Measurements from ENCODE around the gene FGFR3.
A peak's percentile ranks its signal among the peaks of the same experiment; 100 is the strongest.

Gene FGFR3

GRCh38 chr4:1792832-1793495 is at the start of gene FGFR3:
Gene FGFR3, plus strand, starts transcription at chr4:1793293. Its CDS starts 642 bp downstream, at chr4:1793935.
- DNase-seq (ENCODE audit: low read depth, low spot score) = peak; percentile 76

- DNase-seq (ENCODE audit: low read depth, low spot score) = no peak
Measured at GRCh38 chr4:1743551-1743950, 49.5 kb upstream of the FGFR3 start.

- DNase-seq (ENCODE audit: low read depth, low spot score) = no peak
Measured at GRCh38 chr4:1743975-1744374, 49.1 kb upstream of the FGFR3 start.

- no peak for DNase-seq (ENCODE audit: low read depth, low spot score)
Measured at GRCh38 chr4:1744552-1744951, 48.5 kb upstream of the FGFR3 start.

GRCh38 chr4:1745165-1745564 is 47.9 kb upstream of the FGFR3 start:
- DNase-seq (ENCODE audit: low read depth, low spot score) = no peak

- no peak for DNase-seq (ENCODE audit: low read depth, low spot score)
Measured at GRCh38 chr4:1745697-1746096, 47.4 kb upstream of the FGFR3 start.

GRCh38 chr4:1746265-1746691 is 46.8 kb upstream of the FGFR3 start:
- peak; percentile 91 for DNase-seq (ENCODE audit: low read depth, low spot score)

GRCh38 chr4:1746919-1747602 is 46.0 kb upstream of the FGFR3 start:
- no peak for DNase-seq (ENCODE audit: low read depth, low spot score)

- no peak for DNase-seq (ENCODE audit: low read depth, low spot score)
Measured at GRCh38 chr4:1747603-1747967, 45.5 kb upstream of the FGFR3 start.

- DNase-seq (ENCODE audit: low read depth, low spot score) = peak; percentile 88
Measured at GRCh38 chr4:1748465-1748995, 44.6 kb upstream of the FGFR3 start.

GRCh38 chr4:1749370-1749769 is 43.7 kb upstream of the FGFR3 start:
- no peak for DNase-seq (ENCODE audit: low read depth, low spot score)

- no peak for DNase-seq (ENCODE audit: low read depth, low spot score)
Measured at GRCh38 chr4:1749826-1750225, 43.3 kb upstream of the FGFR3 start.

GRCh38 chr4:1750381-1751154 is 42.5 kb upstream of the FGFR3 start:
- DNase-seq (ENCODE audit: low read depth, low spot score) = no peak

GRCh38 chr4:1751155-1751918 is 41.8 kb upstream of the FGFR3 start:
- no peak for DNase-seq (ENCODE audit: low read depth, low spot score)

GRCh38 chr4:1751919-1752283 is 41.2 kb upstream of the FGFR3 start:
- no peak for DNase-seq (ENCODE audit: low read depth, low spot score)

- DNase-seq (ENCODE audit: low read depth, low spot score) = no peak
Measured at GRCh38 chr4:1752284-1753041, 40.6 kb upstream of the FGFR3 start.

GRCh38 chr4:1753294-1753696 is 39.8 kb upstream of the FGFR3 start:
- no peak for DNase-seq (ENCODE audit: low read depth, low spot score)

- no peak for DNase-seq (ENCODE audit: low read depth, low spot score)
Measured at GRCh38 chr4:1753697-1754311, 39.3 kb upstream of the FGFR3 start.

GRCh38 chr4:1754336-1754735 is 38.8 kb upstream of the FGFR3 start:
- no peak for DNase-seq (ENCODE audit: low read depth, low spot score)

GRCh38 chr4:1755297-1755696 is 37.8 kb upstream of the FGFR3 start:
- no peak for DNase-seq (ENCODE audit: low read depth, low spot score)

- no peak for DNase-seq (ENCODE audit: low read depth, low spot score)
Measured at GRCh38 chr4:1756079-1756478, 37.0 kb upstream of the FGFR3 start.
